ENCODE results near the gene CHEK1. TPM values are rescaled to one million over a fixed set of nuclear protein-coding genes. Genes with fewer than 3 reads are reported as not detected.
"Not testable (repeated sequence)": the region's sequence is repeated elsewhere in the genome, so short reads cannot be mapped to it uniquely, and the experiment has no call there.

Gene CHEK1
- total and polyA plus RNA-seq, 9 donors: 0.24 to 3.5 (median 1.5) TPM

DNA sequence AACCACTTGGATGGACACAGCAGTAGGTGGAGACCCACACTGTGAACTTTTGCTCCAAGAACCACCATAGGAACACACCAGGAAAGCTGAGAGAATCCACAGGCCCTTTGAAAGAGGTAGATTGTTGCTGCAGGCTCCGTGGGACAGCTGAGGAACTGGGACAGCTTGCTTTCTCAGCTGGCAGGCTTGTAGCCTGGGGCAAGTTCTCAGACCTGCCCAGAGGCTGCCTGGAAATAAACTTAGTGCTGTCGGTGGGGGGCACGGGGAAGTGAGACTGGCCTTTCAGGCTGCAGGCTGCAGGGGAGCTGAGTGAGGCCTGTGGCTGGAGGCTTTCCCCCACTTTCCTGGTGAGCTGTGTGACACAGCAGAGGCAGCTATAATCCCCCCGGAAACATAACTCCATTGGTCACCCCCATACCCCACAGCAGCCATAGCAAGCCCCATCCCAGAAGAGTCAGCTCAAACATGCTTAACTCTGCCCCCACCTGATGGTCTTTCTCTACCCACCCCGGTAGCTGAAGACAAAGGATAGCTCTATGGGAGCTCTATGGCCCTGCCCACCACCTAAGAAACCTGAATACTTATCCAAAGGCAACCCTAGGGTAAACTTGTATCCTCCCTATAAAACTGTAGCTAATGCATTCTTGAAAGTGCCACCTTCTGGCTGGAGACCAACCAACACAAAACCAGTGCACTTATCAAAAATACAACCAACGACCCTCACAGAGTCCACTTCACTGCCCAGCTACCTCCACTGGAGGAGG, 77.1 kb downstream of the CHEK1 start:
- TF ChIP-seq EP300 (IDR thresholded peaks at IDR 0.05): no peak
- TF ChIP-seq, protein P1, sequence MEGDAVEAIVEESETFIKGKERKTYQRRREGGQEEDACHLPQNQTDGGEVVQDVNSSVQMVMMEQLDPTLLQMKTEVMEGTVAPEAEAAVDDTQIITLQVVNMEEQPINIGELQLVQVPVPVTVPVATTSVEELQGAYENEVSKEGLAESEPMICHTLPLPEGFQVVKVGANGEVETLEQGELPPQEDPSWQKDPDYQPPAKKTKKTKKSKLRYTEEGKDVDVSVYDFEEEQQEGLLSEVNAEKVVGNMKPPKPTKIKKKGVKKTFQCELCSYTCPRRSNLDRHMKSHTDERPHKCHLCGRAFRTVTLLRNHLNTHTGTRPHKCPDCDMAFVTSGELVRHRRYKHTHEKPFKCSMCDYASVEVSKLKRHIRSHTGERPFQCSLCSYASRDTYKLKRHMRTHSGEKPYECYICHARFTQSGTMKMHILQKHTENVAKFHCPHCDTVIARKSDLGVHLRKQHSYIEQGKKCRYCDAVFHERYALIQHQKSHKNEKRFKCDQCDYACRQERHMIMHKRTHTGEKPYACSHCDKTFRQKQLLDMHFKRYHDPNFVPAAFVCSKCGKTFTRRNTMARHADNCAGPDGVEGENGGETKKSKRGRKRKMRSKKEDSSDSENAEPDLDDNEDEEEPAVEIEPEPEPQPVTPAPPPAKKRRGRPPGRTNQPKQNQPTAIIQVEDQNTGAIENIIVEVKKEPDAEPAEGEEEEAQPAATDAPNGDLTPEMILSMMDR (IDR thresholded peaks at IDR 0.05): no peak
- no peak for TF ChIP-seq POLR2A (IDR thresholded peaks at IDR 0.05)
- WGBS, 3 donors: 47 to 62% (median 53%) methylated on average over 6 of the region's 6 CpGs

DNA sequence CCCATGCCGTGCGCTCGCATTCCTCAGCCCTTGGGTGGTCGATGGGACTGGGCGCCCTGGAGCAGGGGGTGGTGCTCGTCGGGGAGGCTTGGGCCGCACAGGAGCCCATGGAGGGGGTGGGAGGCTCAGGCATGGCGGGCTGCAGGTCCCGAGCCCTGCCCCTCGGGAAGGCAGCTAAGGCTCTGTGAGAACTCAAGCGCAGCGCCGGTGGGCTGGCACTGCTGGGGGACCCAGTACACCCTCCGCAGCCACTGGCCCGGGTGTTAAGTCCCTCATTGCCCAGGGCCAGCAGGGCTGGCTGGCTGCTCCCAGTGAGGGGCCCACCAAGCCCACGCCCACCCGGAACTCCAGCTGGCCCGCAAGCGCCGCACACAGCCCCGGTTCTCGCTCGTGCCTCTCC, 79.7 kb downstream of the CHEK1 start:
- H3K36me3 ChIP-seq; H3K4me3 ChIP-seq; DNase-seq; H3K4me1 ChIP-seq (ENCODE audit: insufficient read depth); H3K27ac ChIP-seq; H3K27me3 ChIP-seq; intact Hi-C loops (cut with DNase I); H3K9me3 ChIP-seq: not testable (repeated sequence)
- WGBS, 3 donors: 91 to 96% (median 91%) methylated on average over 24 of the region's 24 CpGs

More for the DNA sequence above, 77.1 kb downstream of the CHEK1 start:
- no peaks in the 10 kb centered on the region for H3K36me3 ChIP-seq
- H3K27me3 ChIP-seq: no peaks in the 10 kb centered on the region
- H3K4me3 ChIP-seq: no peak overlapping the region
- H3K4me1 ChIP-seq (ENCODE audit: insufficient read depth): no peaks in the 10 kb centered on the region
- DNase-seq: no peak
- intact Hi-C loops (cut with DNase I): no loop called here
- H3K27ac ChIP-seq: no peak overlapping the region
- H3K9me3 ChIP-seq: no peaks in the 10 kb centered on the region

DNA sequence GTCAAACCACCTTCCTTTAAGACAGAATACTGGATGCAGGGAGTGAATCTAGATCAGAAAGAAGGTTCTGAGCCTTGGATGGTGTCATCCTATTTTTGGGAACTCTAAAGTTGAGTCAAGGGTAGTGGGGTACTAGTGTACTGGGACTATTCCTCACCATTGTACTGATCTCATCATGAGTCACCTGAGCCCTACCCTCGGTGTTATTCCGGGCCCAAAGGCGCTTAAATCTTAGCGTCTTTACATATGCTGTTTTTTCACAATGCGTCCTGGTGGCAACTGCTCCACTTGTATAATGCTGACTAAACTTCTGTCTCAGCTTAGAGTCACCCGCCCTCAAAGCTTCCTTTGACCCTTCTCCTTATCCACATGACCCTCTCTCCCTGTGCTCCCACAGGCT, 95.8 kb downstream of the CHEK1 start:
- intact Hi-C loops (cut with DNase I): no loop called here
- Histone ChIP-seq H3K9me3 (no peaks in the 10 kb centered on the region), H3K27me3 (no peaks in the 10 kb centered on the region), H3K27ac (no peak overlapping the region), H3K4me3 (no peak overlapping the region), H3K36me3 (no peaks in the 10 kb centered on the region), H3K4me1 (ENCODE audit: insufficient read depth) (no peaks in the 10 kb centered on the region)
- no peak for DNase-seq
- no peak for TF ChIP-seq POLR2A (IDR thresholded peaks at IDR 0.05)
- TF ChIP-seq EP300 (IDR thresholded peaks at IDR 0.05): no peak
- TF ChIP-seq, protein P1 (IDR thresholded peaks at IDR 0.05): no peak
- 82 to 89% (median 87%) methylated on average over 6 of the region's 6 CpGs for WGBS, 3 donors

DNA sequence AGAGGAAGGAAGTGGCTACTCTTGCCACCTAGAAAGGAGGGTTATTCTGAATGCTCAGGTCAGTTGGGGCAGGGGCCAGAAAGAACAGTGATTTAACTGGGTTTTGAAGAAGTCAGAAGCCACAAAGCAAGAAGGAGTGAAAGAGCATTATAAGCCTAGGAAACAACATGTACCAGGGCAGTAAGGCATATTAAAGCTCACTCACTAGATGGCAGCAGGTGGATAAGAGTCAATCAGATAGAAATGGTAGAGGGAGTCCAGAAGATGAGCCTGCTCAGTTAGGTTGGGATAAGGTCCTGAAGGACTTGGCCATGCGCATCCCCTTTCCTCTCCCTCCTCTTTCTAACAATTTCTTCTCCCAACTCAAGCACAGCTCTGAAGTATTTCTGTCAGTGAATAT, 99.2 kb downstream of the CHEK1 start:
- intact Hi-C loops (cut with DNase I): no loop called here
- Histone ChIP-seq H3K9me3 (no peaks in the 10 kb centered on the region), H3K4me3 (no peak overlapping the region), H3K27ac (no peak overlapping the region), H3K36me3 (no peaks in the 10 kb centered on the region), H3K27me3 (no peaks in the 10 kb centered on the region), H3K4me1 (ENCODE audit: insufficient read depth) (no peaks in the 10 kb centered on the region)
- 90 to 100% (median 91%) methylated on average over 1 of the region's 1 CpG for WGBS, 3 donors
- DNase-seq: no peak
- TF ChIP-seq POLR2A (IDR thresholded peaks at IDR 0.05): no peak

Small RNA genes lying within 50 kb of the gene (small RNA-seq; reads per million reads assigned to genes)
- not detected for gene RNU2-35P

Other genes with a start within 250 kb of the CHEK1 start
- gene FEZ1, start 128.9 kb upstream of the CHEK1 start, total RNA-seq: 10 to 100 TPM; 13.1 to 31.2 (median 19.7) TPM
- gene FEZ1, start 128.9 kb upstream of the CHEK1 start, polyA plus RNA-seq: 10 to 100 TPM; 30.6 to 58.7 TPM
- 10 to 100 TPM; 44.9 to 58.4 (median 53.4) TPM for gene EI24, start 55.7 kb upstream of the CHEK1 start, total RNA-seq
- 100 to 1,000 TPM in 1 of 2 donors, 10 to 100 TPM in 1; 48.4 to 149 TPM for gene EI24, start 55.7 kb upstream of the CHEK1 start, polyA plus RNA-seq
- gene STT3A, start 32.3 kb upstream of the CHEK1 start, total RNA-seq: 100 to 1,000 TPM in 5 of 7 donors, 10 to 100 TPM in 2; 51.9 to 161 (median 135) TPM
- 100 to 1,000 TPM in 1 of 2 donors, 10 to 100 TPM in 1; 69.8 to 239 TPM for gene STT3A, start 32.3 kb upstream of the CHEK1 start, polyA plus RNA-seq
- gene ACRV1, start 55.7 kb downstream of the CHEK1 start, total RNA-seq: not detected
- gene ACRV1, start 55.7 kb downstream of the CHEK1 start, polyA plus RNA-seq: not detected
- gene PATE1, start 121.1 kb downstream of the CHEK1 start, total RNA-seq: not detected
- gene PATE1, start 121.1 kb downstream of the CHEK1 start, polyA plus RNA-seq: under 1 TPM in 1 of 2 donors, not detected in 1; 0.30 TPM
- gene PATE2, start 153.7 kb downstream of the CHEK1 start, total RNA-seq: under 1 TPM in 1 of 7 donors, not detected in 6; 0.12 TPM
- under 1 TPM in 1 of 2 donors, not detected in 1; 0.10 TPM for gene PATE2, start 153.7 kb downstream of the CHEK1 start, polyA plus RNA-seq
- not detected for gene PATE3, start 163.0 kb downstream of the CHEK1 start, total RNA-seq
- not detected for gene PATE3, start 163.0 kb downstream of the CHEK1 start, polyA plus RNA-seq
- gene PATE4, start 208.2 kb downstream of the CHEK1 start, total RNA-seq: not detected
- gene PATE4, start 208.2 kb downstream of the CHEK1 start, polyA plus RNA-seq: not detected

Data from ovary (tissue), 9 donors.